ENCODE measurements around the gene GP5.

The GP5 gene

GRCh38 chr3:194399166-194399565 lies at the start of gene GP5:
Gene GP5 (minus strand): TSS chr3:194399266. CDS start chr3:194398282, 984 bp downstream.
- no peak for DNase-seq

- DNase-seq: no peak
Observed at GRCh38 chr3:194447657-194448056, 48.6 kb upstream of the GP5 start.

- no peak for DNase-seq
Observed at GRCh38 chr3:194447161-194447560, 48.1 kb upstream of the GP5 start.

GRCh38 chr3:194446754-194447153 lies 47.7 kb upstream of the GP5 start:
- DNase-seq: no peak

- DNase-seq: no peak
Observed at GRCh38 chr3:194446172-194446571, 47.1 kb upstream of the GP5 start.

GRCh38 chr3:194443901-194444300 lies 44.8 kb upstream of the GP5 start:
- no peak for DNase-seq

GRCh38 chr3:194440756-194441155 lies 41.7 kb upstream of the GP5 start:
- no peak for DNase-seq

GRCh38 chr3:194439881-194440550 lies 41.0 kb upstream of the GP5 start:
- no peak for DNase-seq

GRCh38 chr3:194434503-194434902 lies 35.4 kb upstream of the GP5 start:
- no peak for DNase-seq

GRCh38 chr3:194431554-194431953 lies 32.5 kb upstream of the GP5 start:
- no peak for DNase-seq

GRCh38 chr3:194425399-194425798 lies 26.3 kb upstream of the GP5 start:
- DNase-seq: no peak

GRCh38 chr3:194424953-194425352 lies 25.9 kb upstream of the GP5 start:
- DNase-seq: no peak

GRCh38 chr3:194424373-194424772 lies 25.3 kb upstream of the GP5 start:
- no peak for DNase-seq

GRCh38 chr3:194423317-194423716 lies 24.3 kb upstream of the GP5 start:
- DNase-seq: no peak

- DNase-seq: no peak
Observed at GRCh38 chr3:194422188-194422587, 23.1 kb upstream of the GP5 start.

- DNase-seq: no peak
Observed at GRCh38 chr3:194418671-194419070, 19.6 kb upstream of the GP5 start.

- no peak for DNase-seq
Observed at GRCh38 chr3:194407423-194407822, 8.4 kb upstream of the GP5 start.

GRCh38 chr3:194405766-194406165 lies 6.7 kb upstream of the GP5 start:
- DNase-seq: no peak

GRCh38 chr3:194404365-194405140 lies 5.5 kb upstream of the GP5 start:
- peak; percentile 28 to 53 for DNase-seq

GRCh38 chr3:194401868-194402329 lies 2.8 kb upstream of the GP5 start:
- no peak for DNase-seq

GRCh38 chr3:194401346-194401745 lies 2.3 kb upstream of the GP5 start:
- DNase-seq: no peak

GRCh38 chr3:194399874-194400411 lies 877 bp upstream of the GP5 start:
- DNase-seq: no peak

GRCh38 chr3:194397757-194398312 lies 1.2 kb downstream of the GP5 start:
- DNase-seq: peak in 1 of 2 donors; percentile 9

Data from activated CD4-positive, alpha-beta T cell treated with anti-CD3 and anti-CD28 coated beads for 4 hours (primary cell).